Chondrocyte (in vitro differentiated cells): Measurements from ENCODE around the gene SIK2. TPM values are rescaled to one million over a fixed set of nuclear protein-coding genes. Genes with fewer than 3 reads are reported as not detected.
"Not testable (repeated sequence)": the region's sequence is repeated elsewhere in the genome, so short reads cannot be mapped to it uniquely, and the experiment has no call there.

Experiments used
- DNase-seq: peaks from one replicate; pipeline ENCODE4 v3.0.0; 2021; ENCODE audit warnings: mixed read lengths, low spot score
- H3K27ac Mint-ChIP-seq: one replicate; pipeline ENCODE4 v1.8.0; 2021; ENCODE audit warnings: mild to moderate bottlenecking, moderate library complexity, mixed read lengths; ENCODE audit not compliant: unreplicated experiment
- H3K27me3 Mint-ChIP-seq: 2 replicates; pipeline ENCODE4 v1.8.0; 2021; ENCODE audit warnings: low read depth, mixed read lengths
- H3K36me3 Mint-ChIP-seq: 2 replicates; pipeline ENCODE4 v1.8.0; 2021; ENCODE audit warnings: low read depth, mixed read lengths
- H3K4me1 Mint-ChIP-seq: 2 replicates; pipeline ENCODE4 v1.8.0; 2021; ENCODE audit warnings: low read depth, mild to moderate bottlenecking, mixed read lengths
- H3K4me3 Mint-ChIP-seq: one replicate; pipeline ENCODE4 v1.8.0; 2021; ENCODE audit warnings: mild to moderate bottlenecking, moderate library complexity, mixed read lengths; ENCODE audit not compliant: unreplicated experiment
- H3K9me3 Mint-ChIP-seq: 2 replicates; pipeline ENCODE4 v1.8.0; 2021; ENCODE audit warnings: low read depth, mixed read lengths
- CTCF ChIP-seq: fragments of 200-600 bp; sonication (generic); IDR thresholded peaks from 2 replicates; pipeline ENCODE4 v1.5.0; 2021; ENCODE audit warnings: antibody characterized with exemption, mild to moderate bottlenecking, moderate library complexity
- total RNA-seq: library from RNA; stranded (reverse); gene quantifications from 3 replicates; pipeline ENCODE4 v1.2.1, GENCODE V29; 2021

The SIK2 gene
- total RNA-seq, 1 donor from 2014 or later = 16.2 TPM

GRCh38 chr11:111655924-111656323, 53.7 kb downstream of the SIK2 start:
- H3K27me3 Mint-ChIP-seq = no peaks in the 10 kb centered on the region
- no peak overlapping the region for H3K4me3 Mint-ChIP-seq
- no peaks in the 10 kb centered on the region for H3K9me3 Mint-ChIP-seq
- no peak overlapping the region for H3K27ac Mint-ChIP-seq
- peaks cover 1% of the 10 kb centered on the region for H3K36me3 Mint-ChIP-seq
- no peak for DNase-seq
- TF ChIP-seq CTCF = no peak
- peaks cover 34% of the 10 kb centered on the region for H3K4me1 Mint-ChIP-seq

- H3K4me1 Mint-ChIP-seq = peaks cover 18% of the 10 kb centered on the region
- DNase-seq, H3K27me3 Mint-ChIP-seq, H3K27ac Mint-ChIP-seq, H3K36me3 Mint-ChIP-seq, H3K4me3 Mint-ChIP-seq, H3K9me3 Mint-ChIP-seq: not testable (repeated sequence)
Observed at GRCh38 chr11:111657905-111658304, 55.7 kb downstream of the SIK2 start.

- not testable (repeated sequence) for DNase-seq, H3K9me3 Mint-ChIP-seq, H3K27ac Mint-ChIP-seq, H3K36me3 Mint-ChIP-seq, H3K4me3 Mint-ChIP-seq, H3K27me3 Mint-ChIP-seq
- H3K4me1 Mint-ChIP-seq = peaks cover 24% of the 10 kb centered on the region
Observed at GRCh38 chr11:111658493-111658892, 56.2 kb downstream of the SIK2 start.

GRCh38 chr11:111659201-111660115, 57.2 kb downstream of the SIK2 start:
- H3K4me3 Mint-ChIP-seq = no peak overlapping the region
- peak overlapping the region; percentile 70 for H3K27ac Mint-ChIP-seq
- H3K36me3 Mint-ChIP-seq = peaks cover 7% of the 10 kb centered on the region
- DNase-seq = no peak
- no peaks in the 10 kb centered on the region for H3K27me3 Mint-ChIP-seq
- no peak for TF ChIP-seq CTCF
- no peaks in the 10 kb centered on the region for H3K9me3 Mint-ChIP-seq
- H3K4me1 Mint-ChIP-seq = peaks cover 28% of the 10 kb centered on the region

GRCh38 chr11:111660822-111661221, 58.6 kb downstream of the SIK2 start:
- H3K4me1 Mint-ChIP-seq = peaks cover 25% of the 10 kb centered on the region
- H3K9me3 Mint-ChIP-seq = no peaks in the 10 kb centered on the region
- no peak overlapping the region for H3K27ac Mint-ChIP-seq
- TF ChIP-seq CTCF = no peak
- peaks cover 7% of the 10 kb centered on the region for H3K36me3 Mint-ChIP-seq
- no peak overlapping the region for H3K4me3 Mint-ChIP-seq
- H3K27me3 Mint-ChIP-seq = no peaks in the 10 kb centered on the region
- no peak for DNase-seq

GRCh38 chr11:111663820-111664219, 61.6 kb downstream of the SIK2 start:
- peak overlapping the region; percentile 28 for H3K27ac Mint-ChIP-seq
- no peaks in the 10 kb centered on the region for H3K9me3 Mint-ChIP-seq
- no peak for DNase-seq

More at GRCh38 chr11:111663820-111664219, 61.6 kb downstream of the SIK2 start:
- H3K4me1 Mint-ChIP-seq = peaks cover 21% of the 10 kb centered on the region
- TF ChIP-seq CTCF = no peak
- peaks cover 5% of the 10 kb centered on the region for H3K36me3 Mint-ChIP-seq
- no peak overlapping the region for H3K4me3 Mint-ChIP-seq
- no peaks in the 10 kb centered on the region for H3K27me3 Mint-ChIP-seq
